ENCODE measurements around the gene FERMT1.
"Not testable (repeated sequence)": the region's sequence is repeated elsewhere in the genome, so short reads cannot be mapped to it uniquely, and the experiment has no call there.

The FERMT1 gene

DNA sequence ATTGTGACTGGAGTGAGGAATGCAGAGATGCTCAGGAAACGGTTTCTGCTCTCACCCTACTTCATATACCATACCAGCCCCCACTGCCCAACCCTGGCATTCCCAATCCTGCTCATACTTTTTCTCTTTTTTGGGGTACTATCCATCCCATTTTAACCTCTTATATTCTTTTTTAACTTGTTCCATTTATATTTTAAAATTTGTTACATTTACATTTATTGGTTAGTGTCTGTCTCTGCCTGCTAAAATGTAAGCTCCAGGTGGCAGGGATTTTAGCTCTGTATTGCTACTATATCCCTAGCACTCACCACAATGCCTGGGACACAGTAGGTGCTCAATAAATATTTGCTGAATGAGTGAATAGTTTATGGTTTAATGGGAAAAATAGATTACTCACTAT is 8.1 kb downstream of the FERMT1 start:
- WGBS (ENCODE audit: extremely low coverage, insufficient coverage, low lambda C conversion rate): no CpG with 5 or more reads among the region's 1 CpG
- no peak overlapping the region for H3K9ac ChIP-seq (ENCODE audit: low read length)

DNA sequence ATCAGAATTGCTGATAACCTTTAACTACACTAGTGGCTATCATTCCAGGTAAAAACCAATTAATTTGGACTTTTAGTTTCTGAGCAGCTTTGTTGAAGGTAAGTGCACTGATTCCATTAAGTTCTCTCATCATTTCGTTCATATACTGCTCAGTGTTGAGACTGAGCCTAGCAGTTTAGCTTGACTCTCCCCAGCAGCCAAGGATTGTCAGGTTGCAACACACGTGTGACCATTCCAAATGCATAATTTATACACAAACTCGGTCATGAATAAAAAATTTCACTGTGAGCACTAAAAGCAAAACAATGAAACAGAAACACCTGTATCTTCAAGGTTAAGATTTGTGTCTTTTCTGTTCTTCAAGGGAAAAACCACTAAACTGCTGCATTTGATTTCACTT is 8.9 kb downstream of the FERMT1 start:
- H3K36me3 ChIP-seq (ENCODE audit: control insufficient read depth, insufficient read depth, low read length): peaks cover 3% of the 10 kb centered on the region
- no peak overlapping the region for H3K4me2 ChIP-seq (ENCODE audit: low read length)
- H3K18ac ChIP-seq (ENCODE audit: low read length): no peak overlapping the region
- H2BK15ac ChIP-seq (replicated peaks; ENCODE audit: low read depth): no peak overlapping the region
- no peak overlapping the region for H2AK5ac ChIP-seq (ENCODE audit: low read length)
- no peaks in the 10 kb centered on the region for H3K27me3 ChIP-seq (ENCODE audit: insufficient read depth, low read length, poor library complexity)
- H2BK5ac ChIP-seq (ENCODE audit: low read length): no peak overlapping the region
- H2BK120ac ChIP-seq (ENCODE audit: low read depth, low read length): no peak overlapping the region
- H4K5ac ChIP-seq (ENCODE audit: low read length): no peak overlapping the region
- H3K4me3 ChIP-seq (ENCODE audit: low read length): no peak overlapping the region
- DNase-seq: no peak
- no peaks in the 10 kb centered on the region for H3K79me1 ChIP-seq (ENCODE audit: low read length)
- H3K4ac ChIP-seq (ENCODE audit: low read depth, low read length): no peak overlapping the region
- no peak overlapping the region for H3K56ac ChIP-seq (ENCODE audit: low read length)
- H4K8ac ChIP-seq (ENCODE audit: low read depth, low read length): no peak overlapping the region
- no peak overlapping the region for H3K9ac ChIP-seq (ENCODE audit: low read length)
- WGBS (ENCODE audit: extremely low coverage, insufficient coverage, low lambda C conversion rate): no CpG with 5 or more reads among the region's 3 CpGs
- H3K23ac ChIP-seq (ENCODE audit: low read length): no peak overlapping the region
- H3K79me2 ChIP-seq (ENCODE audit: control insufficient read depth, insufficient read depth, low read length): no peaks in the 10 kb centered on the region
- H3K4me1 ChIP-seq (ENCODE audit: control insufficient read depth, low read depth, low read length): no peaks in the 10 kb centered on the region
- no peak overlapping the region for H3K27ac ChIP-seq (ENCODE audit: low read depth, low read length)

More for the DNA sequence above, 8.1 kb downstream of the FERMT1 start:
- DNase-seq: no peak
- no peak overlapping the region for H3K23ac ChIP-seq (ENCODE audit: low read length)
- no peaks in the 10 kb centered on the region for H3K27me3 ChIP-seq (ENCODE audit: insufficient read depth, low read length, poor library complexity)
- peaks cover 3% of the 10 kb centered on the region for H3K36me3 ChIP-seq (ENCODE audit: control insufficient read depth, insufficient read depth, low read length)
- peak overlapping the region; percentile 19 for H3K4me3 ChIP-seq (ENCODE audit: low read length)
- no peak overlapping the region for H4K8ac ChIP-seq (ENCODE audit: low read depth, low read length)
- no peak overlapping the region for H2BK15ac ChIP-seq (replicated peaks; ENCODE audit: low read depth)
- no peak overlapping the region for H4K5ac ChIP-seq (ENCODE audit: low read length)
- H2BK5ac ChIP-seq (ENCODE audit: low read length): no peak overlapping the region
- no peak overlapping the region for H3K56ac ChIP-seq (ENCODE audit: low read length)
- no peak overlapping the region for H3K27ac ChIP-seq (ENCODE audit: low read depth, low read length)
- H3K79me1 ChIP-seq (ENCODE audit: low read length): no peaks in the 10 kb centered on the region
- H3K4ac ChIP-seq (ENCODE audit: low read depth, low read length): no peak overlapping the region
- H2BK120ac ChIP-seq (ENCODE audit: low read depth, low read length): no peak overlapping the region
- H3K4me1 ChIP-seq (ENCODE audit: control insufficient read depth, low read depth, low read length): no peaks in the 10 kb centered on the region
- H2AK5ac ChIP-seq (ENCODE audit: low read length): no peak overlapping the region
- no peaks in the 10 kb centered on the region for H3K79me2 ChIP-seq (ENCODE audit: control insufficient read depth, insufficient read depth, low read length)
- H3K18ac ChIP-seq (ENCODE audit: low read length): no peak overlapping the region
- H3K4me2 ChIP-seq (ENCODE audit: low read length): no peak overlapping the region

DNA sequence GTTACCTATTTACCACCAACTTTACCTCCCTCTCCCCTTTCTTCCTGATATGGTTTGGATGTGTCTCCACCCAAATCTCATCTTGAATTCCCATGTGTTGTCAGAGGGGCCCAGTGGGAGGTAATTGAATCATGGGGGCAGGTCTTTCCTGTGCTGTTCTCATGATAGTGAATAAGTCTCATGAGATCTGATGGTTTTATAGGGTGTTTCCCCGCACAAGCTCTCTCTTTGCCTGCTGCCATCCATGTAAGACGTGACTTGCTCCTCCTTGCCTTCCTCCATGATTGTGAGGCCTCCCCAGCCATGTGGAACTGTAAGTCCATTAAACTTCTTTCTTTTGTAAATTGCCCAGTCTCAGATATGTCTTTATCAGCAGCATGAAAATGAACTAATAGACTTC is 9.9 kb downstream of the FERMT1 start:
- not testable (repeated sequence) for H3K36me3 ChIP-seq (ENCODE audit: control insufficient read depth, insufficient read depth, low read length); H3K4me3 ChIP-seq (ENCODE audit: low read length); H3K4ac ChIP-seq (ENCODE audit: low read depth, low read length); H3K9ac ChIP-seq (ENCODE audit: low read length); H3K27ac ChIP-seq (ENCODE audit: low read depth, low read length); H2AK5ac ChIP-seq (ENCODE audit: low read length); H3K4me1 ChIP-seq (ENCODE audit: control insufficient read depth, low read depth, low read length); H4K8ac ChIP-seq (ENCODE audit: low read depth, low read length); H3K27me3 ChIP-seq (ENCODE audit: insufficient read depth, low read length, poor library complexity); H3K18ac ChIP-seq (ENCODE audit: low read length); H4K5ac ChIP-seq (ENCODE audit: low read length); H3K23ac ChIP-seq (ENCODE audit: low read length); H3K56ac ChIP-seq (ENCODE audit: low read length); DNase-seq; H2BK5ac ChIP-seq (ENCODE audit: low read length); H2BK120ac ChIP-seq (ENCODE audit: low read depth, low read length); H2BK15ac ChIP-seq (replicated peaks; ENCODE audit: low read depth); H3K4me2 ChIP-seq (ENCODE audit: low read length); H3K79me2 ChIP-seq (ENCODE audit: control insufficient read depth, insufficient read depth, low read length); H3K79me1 ChIP-seq (ENCODE audit: low read length)
- no CpG with 5 or more reads among the region's 2 CpGs for WGBS (ENCODE audit: extremely low coverage, insufficient coverage, low lambda C conversion rate)

DNA sequence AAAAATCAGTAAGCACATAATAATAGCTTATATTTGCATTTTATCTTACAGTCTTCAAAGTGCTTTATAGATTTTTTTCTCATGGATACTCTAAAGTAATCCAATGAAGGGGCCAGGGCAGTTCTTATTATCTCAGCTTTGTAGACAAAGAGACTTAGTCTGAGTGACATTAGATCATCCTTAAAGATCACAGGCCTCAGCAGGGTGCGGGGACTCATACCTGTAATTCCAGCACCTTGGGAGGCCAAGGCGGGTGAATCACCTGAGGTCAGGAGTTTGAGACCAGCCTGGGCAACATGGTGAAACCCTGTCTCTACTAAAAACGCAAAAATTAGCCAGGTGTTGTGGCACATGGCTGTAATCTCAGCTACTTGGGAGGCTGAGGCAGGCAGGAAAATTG is 14.5 kb downstream of the FERMT1 start:
- H2BK15ac ChIP-seq (replicated peaks; ENCODE audit: low read depth): no peak overlapping the region
- peak; percentile 72 for DNase-seq
- no peaks in the 10 kb centered on the region for H3K79me1 ChIP-seq (ENCODE audit: low read length)
- H2BK120ac ChIP-seq (ENCODE audit: low read depth, low read length): no peak overlapping the region
- no peak overlapping the region for H3K9ac ChIP-seq (ENCODE audit: low read length)
- H3K27ac ChIP-seq (ENCODE audit: low read depth, low read length): no peak overlapping the region
- no CpG with 5 or more reads among the region's 3 CpGs for WGBS (ENCODE audit: extremely low coverage, insufficient coverage, low lambda C conversion rate)
- no peak overlapping the region for H4K8ac ChIP-seq (ENCODE audit: low read depth, low read length)
- no peaks in the 10 kb centered on the region for H3K79me2 ChIP-seq (ENCODE audit: control insufficient read depth, insufficient read depth, low read length)
- no peak overlapping the region for H3K4ac ChIP-seq (ENCODE audit: low read depth, low read length)
- H3K23ac ChIP-seq (ENCODE audit: low read length): no peak overlapping the region
- H3K27me3 ChIP-seq (ENCODE audit: insufficient read depth, low read length, poor library complexity): no peaks in the 10 kb centered on the region
- no peaks in the 10 kb centered on the region for H3K4me1 ChIP-seq (ENCODE audit: control insufficient read depth, low read depth, low read length)
- H4K5ac ChIP-seq (ENCODE audit: low read length): no peak overlapping the region
- H3K18ac ChIP-seq (ENCODE audit: low read length): no peak overlapping the region
- no peak overlapping the region for H2BK5ac ChIP-seq (ENCODE audit: low read length)
- no peak overlapping the region for H3K56ac ChIP-seq (ENCODE audit: low read length)
- H3K4me2 ChIP-seq (ENCODE audit: low read length): no peak overlapping the region
- no peak overlapping the region for H3K4me3 ChIP-seq (ENCODE audit: low read length)
- no peak overlapping the region for H2AK5ac ChIP-seq (ENCODE audit: low read length)
- no peaks in the 10 kb centered on the region for H3K36me3 ChIP-seq (ENCODE audit: control insufficient read depth, insufficient read depth, low read length)

GRCh38 chr20:6104493-6105188 is 18.2 kb downstream of the FERMT1 start:
- Histone ChIP-seq H3K79me1 (ENCODE audit: low read length) (no peaks in the 10 kb centered on the region), H2BK15ac (replicated peaks; ENCODE audit: low read depth) (no peak overlapping the region), H3K4me2 (ENCODE audit: low read length) (no peak overlapping the region)

DNA sequence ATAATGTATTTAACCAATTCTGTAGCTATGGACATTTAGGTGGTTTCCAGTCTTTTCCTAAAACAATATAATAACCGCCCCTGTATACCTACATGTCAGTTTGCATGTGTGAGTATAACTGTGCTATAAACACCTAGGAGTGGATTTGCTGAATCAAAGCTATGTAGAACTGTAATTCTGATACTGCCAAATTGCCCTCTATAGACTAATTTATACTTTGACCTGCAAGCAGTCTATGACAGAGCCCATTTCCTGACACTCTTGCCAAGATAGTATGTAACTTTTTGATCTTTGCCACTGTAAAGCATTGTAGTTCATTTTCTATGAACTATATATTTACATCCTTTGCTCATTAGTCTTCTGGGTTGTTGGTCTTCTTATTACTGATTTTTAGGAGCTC is 19.5 kb downstream of the FERMT1 start:
- Histone ChIP-seq H3K27ac (ENCODE audit: low read depth, low read length) (no peak overlapping the region), H3K4me2 (ENCODE audit: low read length) (no peak overlapping the region), H3K4me1 (ENCODE audit: control insufficient read depth, low read depth, low read length) (no peaks in the 10 kb centered on the region), H3K36me3 (ENCODE audit: control insufficient read depth, insufficient read depth, low read length) (no peaks in the 10 kb centered on the region), H4K8ac (ENCODE audit: low read depth, low read length) (no peak overlapping the region), H3K18ac (ENCODE audit: low read length) (no peak overlapping the region), H2AK5ac (ENCODE audit: low read length) (no peak overlapping the region), H3K23ac (ENCODE audit: low read length) (no peak overlapping the region), H3K79me2 (ENCODE audit: control insufficient read depth, insufficient read depth, low read length) (no peaks in the 10 kb centered on the region), H3K27me3 (ENCODE audit: insufficient read depth, low read length, poor library complexity) (no peaks in the 10 kb centered on the region), H3K56ac (ENCODE audit: low read length) (no peak overlapping the region), H2BK15ac (replicated peaks; ENCODE audit: low read depth) (no peak overlapping the region), H2BK120ac (ENCODE audit: low read depth, low read length) (no peak overlapping the region), H3K9ac (ENCODE audit: low read length) (no peak overlapping the region), H4K5ac (ENCODE audit: low read length) (no peak overlapping the region), H3K79me1 (ENCODE audit: low read length) (no peaks in the 10 kb centered on the region), H3K4me3 (ENCODE audit: low read length) (no peak overlapping the region), H2BK5ac (ENCODE audit: low read length) (no peak overlapping the region), H3K4ac (ENCODE audit: low read depth, low read length) (no peak overlapping the region)
- no peak for DNase-seq
- WGBS (ENCODE audit: extremely low coverage, insufficient coverage, low lambda C conversion rate): no CpG with 5 or more reads among the region's 1 CpG

More at GRCh38 chr20:6104493-6105188, 18.2 kb downstream of the FERMT1 start:
- Histone ChIP-seq H3K9ac (ENCODE audit: low read length) (no peak overlapping the region), H2BK120ac (ENCODE audit: low read depth, low read length) (no peak overlapping the region), H2BK5ac (ENCODE audit: low read length) (no peak overlapping the region), H3K23ac (ENCODE audit: low read length) (no peak overlapping the region), H3K27ac (ENCODE audit: low read depth, low read length) (no peak overlapping the region), H3K4me3 (ENCODE audit: low read length) (no peak overlapping the region), H3K56ac (ENCODE audit: low read length) (no peak overlapping the region), H2AK5ac (ENCODE audit: low read length) (no peak overlapping the region), H3K4me1 (ENCODE audit: control insufficient read depth, low read depth, low read length) (no peaks in the 10 kb centered on the region), H4K5ac (ENCODE audit: low read length) (no peak overlapping the region), H4K8ac (ENCODE audit: low read depth, low read length) (no peak overlapping the region), H3K4ac (ENCODE audit: low read depth, low read length) (no peak overlapping the region), H3K27me3 (ENCODE audit: insufficient read depth, low read length, poor library complexity) (no peaks in the 10 kb centered on the region), H3K18ac (ENCODE audit: low read length) (no peak overlapping the region), H3K79me2 (ENCODE audit: control insufficient read depth, insufficient read depth, low read length) (no peaks in the 10 kb centered on the region), H3K36me3 (ENCODE audit: control insufficient read depth, insufficient read depth, low read length) (no peaks in the 10 kb centered on the region)
- no CpG with 5 or more reads among the region's 7 CpGs for WGBS (ENCODE audit: extremely low coverage, insufficient coverage, low lambda C conversion rate)
- peak; percentile 8 for DNase-seq
